OCI-LY1 (cell line): ENCODE results near the gene XRCC4.

Experiments
- CTCF ChIP-seq: fragments of 200-600 bp; sonication (generic), shearing (Covaris generic); IDR thresholded peaks from 2 replicates; pipeline ENCODE4 v1.5.1; 2017; ENCODE audit warnings: mild to moderate bottlenecking, antibody characterized with exemption, low read length, moderate library complexity, mixed read lengths
- EZH2 ChIP-seq: fragments of 200-600 bp; sonication (generic), shearing (Covaris generic); IDR thresholded peaks from 2 replicates; pipeline ENCODE4 v1.8.0; 2017; ENCODE audit warnings: borderline replicate concordance, mixed run types, mild to moderate bottlenecking, antibody characterized with exemption, low read length, moderate library complexity, mixed read lengths

- TF ChIP-seq EZH2 (no peak), CTCF (no peak)
Measured at GRCh38 chr5:83341815-83342334, 264.5 kb downstream of the XRCC4 start.
